IMR-90 (cell line): ENCODE data around the gene GLG1. TPM values are rescaled to one million over a fixed set of nuclear protein-coding genes. Genes with fewer than 3 reads are reported as not detected.

Experiments
- ATAC-seq: fragments of 200-7000 bp; cut with Tn5 transposase; 2 replicates; pipeline ENCODE4 v1.9.1; 2020; ENCODE audit warnings: low read depth, mild to moderate bottlenecking, moderate library complexity
- BruUV-seq: library from RNA; stranded (reverse); fragments of 400-500 nt; replicated peaks from 2 replicates; lab custom pipeline; 2021; lab: Mats Ljungman, UMichigan
- CTCF ChIA-PET: fragments of 300-600 bp; formaldehyde crosslinking; extraction: SDS; loops from one replicate; lab custom pipeline; 2021; ENCODE audit warnings: antibody characterized with exemption; lab: Yijun Ruan, JAX
- POLR2A ChIA-PET: fragments of 300-600 bp; sonication (Branson Sonifier 250); formaldehyde crosslinking; loops from one replicate; lab custom pipeline; 2022; ENCODE audit warnings: antibody characterized with exemption; ENCODE audit not compliant: unreplicated experiment; lab: Charles Lee
- DNase-seq: peaks from one replicate; pipeline ENCODE4 v3.0.0; 2013
- H2AFZ ChIP-seq: replicated peaks from 2 replicates; pipeline ENCODE3; 2013; ENCODE audit warnings: low read length, mild to moderate bottlenecking; ENCODE audit not compliant: poor library complexity
- H2AK5ac ChIP-seq: 2 replicates; pipeline ENCODE4 v1.6.1; 2013; ENCODE audit warnings: low read depth, low read length, inconsistent platforms
- H2AK9ac ChIP-seq: replicated peaks from 2 replicates; pipeline ENCODE3; 2013; ENCODE audit warnings: mild to moderate bottlenecking, low read depth, low read length, moderate library complexity; ENCODE audit not compliant: poor library complexity
- H2BK120ac ChIP-seq: 2 replicates; pipeline ENCODE4 v1.6.1; 2013; ENCODE audit warnings: low read depth, low read length, inconsistent platforms
- H2BK15ac ChIP-seq: 3 replicates; pipeline ENCODE4 v1.6.1; 2013; ENCODE audit warnings: low read depth, low read length, inconsistent platforms
- H2BK20ac ChIP-seq: 2 replicates; pipeline ENCODE4 v1.6.1; 2013; ENCODE audit warnings: low read depth, mild to moderate bottlenecking, inconsistent platforms, low read length, moderate library complexity
- H2BK5ac ChIP-seq: 2 replicates; pipeline ENCODE4 v1.6.1; 2013; ENCODE audit warnings: mild to moderate bottlenecking, low read depth, low read length, inconsistent platforms; ENCODE audit not compliant: poor library complexity, severe bottlenecking
- H3K14ac ChIP-seq: replicated peaks from 2 replicates; pipeline ENCODE4 v1.6.1; 2013; ENCODE audit warnings: low read depth, low read length, inconsistent platforms
- H3K18ac ChIP-seq: 2 replicates; pipeline ENCODE4 v1.6.1; 2013; ENCODE audit warnings: low read depth, low read length, control low read depth
- H3K23ac ChIP-seq: 2 replicates; pipeline ENCODE4 v1.6.1; 2013; ENCODE audit warnings: low read depth, low read length, inconsistent platforms
- H3K27ac ChIP-seq: 2 replicates; pipeline ENCODE4 v1.5.1; 2013; ENCODE audit warnings: mild to moderate bottlenecking, control low read depth, low read length; ENCODE audit not compliant: insufficient read depth
- H3K27me3 ChIP-seq: 2 replicates; pipeline ENCODE4 v1.6.1; 2013; ENCODE audit warnings: low read length; ENCODE audit not compliant: control insufficient read depth, insufficient read depth
- H3K36me3 ChIP-seq: 2 replicates; pipeline ENCODE4 v1.6.1; 2013; ENCODE audit warnings: low read length, mixed read lengths; ENCODE audit not compliant: control insufficient read depth, insufficient read depth
- H3K4ac ChIP-seq: 2 replicates; pipeline ENCODE4 v1.6.1; 2013; ENCODE audit warnings: low read depth, low read length, inconsistent platforms
- H3K4me1 ChIP-seq: 2 replicates; pipeline ENCODE4 v1.6.1; 2013; ENCODE audit warnings: low read length, mixed read lengths; ENCODE audit not compliant: control insufficient read depth, insufficient read depth
- H3K4me2 ChIP-seq: 2 replicates; pipeline ENCODE4 v1.6.1; 2013; ENCODE audit warnings: low read depth, mild to moderate bottlenecking, control low read depth, low read length, moderate library complexity
- H3K4me3 ChIP-seq: 2 replicates; pipeline ENCODE4 v1.5.1; 2013; ENCODE audit warnings: low read depth, mild to moderate bottlenecking, control low read depth, low read length, moderate library complexity; ENCODE audit not compliant: insufficient read depth
- H3K56ac ChIP-seq: 2 replicates; pipeline ENCODE4 v1.6.1; 2013; ENCODE audit warnings: low read length, inconsistent platforms; ENCODE audit not compliant: insufficient read depth; ENCODE audit errors: extremely low read depth
- H3K79me1 ChIP-seq, 2 experiments: 2 replicates each; pipeline ENCODE4 v1.6.1; 2013; ENCODE audit warnings: low read length in 2 of 2, inconsistent platforms in 1 of 2, low read depth in 1 of 2
- H3K9ac ChIP-seq: 2 replicates; pipeline ENCODE4 v1.6.1; 2013; ENCODE audit warnings: low read depth, low read length, control low read depth
- H3K9me1 ChIP-seq: 2 replicates; pipeline ENCODE4 v1.6.1; 2013; ENCODE audit warnings: low read length, inconsistent platforms; ENCODE audit not compliant: insufficient read depth
- H3K9me3 ChIP-seq: 2 replicates; pipeline ENCODE4 v1.6.1; 2013; ENCODE audit warnings: low read length; ENCODE audit not compliant: control insufficient read depth, insufficient read depth
- H4K20me1 ChIP-seq: 2 replicates; pipeline ENCODE4 v1.6.1; 2013; ENCODE audit warnings: low read length, inconsistent platforms; ENCODE audit not compliant: insufficient read depth
- H4K5ac ChIP-seq: 2 replicates; pipeline ENCODE4 v1.6.1; 2013; ENCODE audit warnings: mild to moderate bottlenecking, low read depth, low read length, control low read depth
- H4K8ac ChIP-seq, 2 experiments: 2 replicates each; pipeline ENCODE4 v1.6.1; 2013; ENCODE audit warnings: low read depth in 2 of 2, low read length in 2 of 2, control low read depth in 1 of 2, inconsistent platforms in 1 of 2
- H4K91ac ChIP-seq: 2 replicates; pipeline ENCODE4 v1.6.1; 2013; ENCODE audit warnings: low read depth, low read length, inconsistent platforms; ENCODE audit not compliant: insufficient read depth
- RFX5 ChIP-seq: IDR thresholded peaks from 2 replicates; pipeline ENCODE4 v1.8.0; 2012; ENCODE audit warnings: low read depth, mild to moderate bottlenecking, low read length, moderate library complexity
- SMC3 ChIP-seq: fragments of 150-350 bp; IDR thresholded peaks from 2 replicates; pipeline ENCODE4 v1.6.1; 2016; ENCODE audit warnings: low read depth, mild to moderate bottlenecking, antibody characterized with exemption, low read length, moderate library complexity
- WGBS, 2 experiments: methylation state at CpG; one replicate each; pipeline versions ENCODE4 v1.1.5 to v1.1.7; 2013; ENCODE audit warnings: missing lambda C conversion rate in 2 of 2; ENCODE audit not compliant: insufficient read length in 1 of 2; ENCODE audit errors: extremely low coverage in 2 of 2; 5-methylcytosine and 5-hydroxymethylcytosine counted together
- dilution Hi-C: fragments of 300-500 bp; cut with HindIII; formaldehyde crosslinking; loops from one replicate; pipeline ENCODE4 v1.14.3; 2018; ENCODE audit warnings: low sequenced_read_pairs; ENCODE audit not compliant: unreplicated experiment
- in situ Hi-C: fragments of 300-500 bp; cut with MboI; formaldehyde crosslinking; loops from 3 replicates; pipeline ENCODE4 v1.14.3; 2019; ENCODE audit warnings: low sequenced_read_pairs, inconsistent platforms, mixed read lengths
- intact Hi-C: fragments of 100-400 bp; cut with micrococcal nuclease; formaldehyde crosslinking; loops from 2 replicates; pipeline ENCODE4 v1.10.0; 2022
- polyA plus RNA-seq, 3 experiments: library from polyadenylated mRNA; depleted of rRNA; stranded (reverse); fragments of >200 nt; gene quantifications; 2 replicates each; pipeline ENCODE4 v1.2.3, GENCODE V29; 2012; ENCODE audit warnings: low replicate concordance in 1 of 3
- total RNA-seq: library from RNA; depleted of rRNA; stranded (reverse); fragments of >200 nt; gene quantifications from 2 replicates; pipeline ENCODE4 v1.2.3, GENCODE V29; 2012

GLG1 gene
- total and polyA plus RNA-seq, 2 of the 4 experiments (the other 2 are of a cell fraction), result 91.0 to 107 TPM

DNA sequence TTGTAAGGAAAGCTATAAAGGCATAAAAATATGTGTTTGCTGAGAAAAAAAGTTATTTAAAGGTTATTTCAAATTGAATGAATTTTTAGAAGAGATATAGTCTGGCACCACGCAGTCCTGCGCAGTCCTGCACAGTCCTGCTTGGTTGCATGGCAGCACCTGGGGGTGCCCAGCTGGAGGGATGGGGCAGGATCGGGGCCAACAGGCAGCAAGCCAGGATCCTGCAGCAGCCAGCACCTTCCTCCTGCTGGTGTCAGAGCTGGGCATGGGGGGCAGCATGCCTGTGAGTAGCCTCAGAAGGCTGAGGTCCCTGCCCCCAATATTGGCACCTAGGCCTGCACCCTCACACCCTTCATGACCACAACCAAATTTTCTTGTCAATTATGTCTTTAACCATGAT, 46.0 kb downstream of the GLG1 start:
- ATAC-seq, result no peak
- Histone ChIP-seq H3K9me3 (no peaks in the 10 kb centered on the region), H3K9ac (no peak overlapping the region), H2BK15ac (no peak overlapping the region), H2AK9ac (no peak overlapping the region), H3K4me3 (no peak overlapping the region), H3K4me2 (no peak overlapping the region), H3K18ac (no peak overlapping the region), H4K8ac (no peak overlapping the region), H3K79me1 (peaks cover 66 to 84% of the 10 kb centered on the region in 2 experiments), H2BK20ac (no peak overlapping the region), H4K5ac (no peak overlapping the region), H4K91ac (no peak overlapping the region), H3K36me3 (no peaks in the 10 kb centered on the region), H2BK120ac (no peak overlapping the region), H3K27ac (no peak overlapping the region), H3K27me3 (no peaks in the 10 kb centered on the region), H4K20me1 (peaks cover 67% of the 10 kb centered on the region), H2AFZ (no peak overlapping the region), H3K9me1 (peaks cover 5% of the 10 kb centered on the region; the same call in 1 of the 2 replicates), H3K4me1 (peaks cover 2% of the 10 kb centered on the region; the same call in 1 of the 2 replicates), H3K14ac (no peak overlapping the region), H3K4ac (no peak overlapping the region), H2AK5ac (no peak overlapping the region), H3K56ac (no peak overlapping the region), H3K23ac (no peak overlapping the region), H2BK5ac (no peak overlapping the region)
- no TSS peak for BruUV-seq
- WGBS, 2 experiments, result no CpG with 5 or more reads among the region's 3 CpGs
- ChIA-PET CTCF (no interaction called here), POLR2A (no interaction called here)
- DNase-seq, result no peak
- intact Hi-C loops (loop anchor here (10.0 kb wide), 1 partner anchor 46 kb away; no protein-coding TSS in a partner anchor), in situ Hi-C loops (no loop called here), dilution Hi-C loops (no loop called here)
- TF ChIP-seq RFX5 (no peak), SMC3 (no peak)
